GM12891 (cell line): Measurements from ENCODE around the gene PYGO2.
"Not testable (repeated sequence)": the region's sequence is repeated elsewhere in the genome, so short reads cannot be mapped to it uniquely, and the experiment has no call there.

Experiments
- DNase-seq: peaks from one replicate; pipeline ENCODE4 v3.0.0; 2011; ENCODE audit warnings: low spot score; ENCODE audit not compliant: insufficient read length
- FAIRE-seq: peaks from 2 replicates; lab custom pipeline; 2011; peaks lifted over from hg19 to GRCh38; lab: Jason Lieb, UNC
- PAX5 ChIP-seq: IDR thresholded peaks from 2 replicates; pipeline ENCODE4 v1.6.1; 2011; ENCODE audit warnings: low read length, moderate library complexity, mild to moderate bottlenecking; ENCODE audit not compliant: insufficient read depth, severe bottlenecking
- POLR2A ChIP-seq: IDR thresholded peaks from 2 replicates; pipeline ENCODE4 v1.6.1; 2011; ENCODE audit warnings: low read depth, low read length, control low read depth
- POLR2AphosphoS5 ChIP-seq: IDR thresholded peaks from 2 replicates; pipeline ENCODE4 v1.6.1; 2011; ENCODE audit warnings: low read depth, low read length, control low read depth
- POU2F2 ChIP-seq: IDR thresholded peaks from 2 replicates; pipeline ENCODE4 v1.6.1; 2011; ENCODE audit warnings: low read depth, mild to moderate bottlenecking, control low read depth, low read length, moderate library complexity
- SPI1 ChIP-seq: IDR thresholded peaks from 2 replicates; pipeline ENCODE4 v1.6.1; 2011; ENCODE audit warnings: low read depth, low read length, control low read depth
- TAF1 ChIP-seq: IDR thresholded peaks from 2 replicates; pipeline ENCODE4 v1.6.1; 2011; ENCODE audit warnings: low read depth, low read length, control low read depth

Gene PYGO2

DNA sequence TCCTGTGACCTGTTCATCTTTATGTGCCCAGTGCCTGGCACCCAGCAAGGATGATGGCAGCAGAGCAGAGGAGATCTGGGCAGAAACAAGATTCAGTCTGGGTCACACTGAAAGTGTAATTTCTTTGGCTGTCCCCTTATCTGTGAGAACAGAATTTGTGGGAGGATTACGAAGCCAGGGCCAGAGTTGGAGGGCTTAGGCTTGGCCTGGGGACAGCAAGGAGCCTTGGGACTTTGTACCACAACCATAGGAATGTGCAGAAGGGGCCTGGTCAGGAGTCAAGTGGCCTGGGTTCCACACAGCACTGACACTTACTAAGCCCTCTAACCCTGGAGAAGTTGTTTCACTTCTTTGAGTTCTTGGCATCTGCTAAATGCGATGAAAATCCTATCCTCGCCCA lies 37.9 kb downstream of the PYGO2 start:
- FAIRE-seq, result no peak
- no peak for DNase-seq
- TF ChIP-seq POLR2A (no peak), POLR2AphosphoS5 (no peak), POU2F2 (no peak), SPI1 (no peak), PAX5 (no peak), TAF1 (no peak)

DNA sequence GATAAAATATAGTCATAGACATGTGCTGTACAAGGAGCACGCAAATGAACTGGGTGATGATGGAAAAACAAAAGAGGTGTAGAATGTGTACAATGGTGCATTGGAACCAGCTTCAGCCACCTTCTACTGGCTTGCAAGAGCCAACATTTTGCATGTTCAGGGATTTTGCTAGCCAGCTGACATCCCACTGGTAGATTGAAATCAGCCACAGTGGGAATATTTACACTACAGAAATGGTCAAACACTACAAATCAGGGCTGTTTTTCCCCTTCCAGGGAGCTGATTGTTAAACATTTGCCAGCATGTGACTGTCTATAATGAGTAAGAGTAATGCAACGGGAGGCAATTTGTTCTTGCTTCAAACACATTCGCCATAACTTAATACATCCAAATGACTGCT lies 48.3 kb downstream of the PYGO2 start:
- TF ChIP-seq POLR2A, result no peak
- no peak for TF ChIP-seq POLR2AphosphoS5
- no peak for TF ChIP-seq SPI1
- no peak for TF ChIP-seq TAF1
- no peak for TF ChIP-seq PAX5
- TF ChIP-seq POU2F2, result no peak
- DNase-seq, result no peak
- FAIRE-seq, result no peak

DNA sequence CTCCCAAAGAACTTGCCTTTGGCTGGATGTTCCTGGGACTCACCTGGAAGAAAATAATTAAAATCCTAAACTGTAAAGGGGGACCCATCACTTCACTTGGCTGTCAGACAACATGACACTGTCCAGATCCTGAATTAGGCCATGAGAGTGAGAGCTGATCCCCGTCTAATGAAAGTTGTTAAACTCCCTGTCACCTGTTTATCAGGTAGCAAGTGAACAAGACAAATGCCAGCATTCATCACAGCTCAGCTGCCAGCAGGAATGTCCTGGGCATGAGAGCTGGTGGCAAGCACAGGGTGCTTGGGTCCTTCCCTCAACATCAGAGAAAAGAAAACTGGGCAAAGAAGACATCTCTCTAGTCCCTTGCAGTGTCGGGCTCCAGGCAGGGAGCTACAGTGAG lies 48.8 kb downstream of the PYGO2 start:
- FAIRE-seq (no peak), DNase-seq (no peak)
- TF ChIP-seq PAX5, result no peak
- TF ChIP-seq POU2F2, result no peak
- no peak for TF ChIP-seq TAF1
- no peak for TF ChIP-seq POLR2A
- TF ChIP-seq POLR2AphosphoS5, result no peak
- no peak for TF ChIP-seq SPI1

DNA sequence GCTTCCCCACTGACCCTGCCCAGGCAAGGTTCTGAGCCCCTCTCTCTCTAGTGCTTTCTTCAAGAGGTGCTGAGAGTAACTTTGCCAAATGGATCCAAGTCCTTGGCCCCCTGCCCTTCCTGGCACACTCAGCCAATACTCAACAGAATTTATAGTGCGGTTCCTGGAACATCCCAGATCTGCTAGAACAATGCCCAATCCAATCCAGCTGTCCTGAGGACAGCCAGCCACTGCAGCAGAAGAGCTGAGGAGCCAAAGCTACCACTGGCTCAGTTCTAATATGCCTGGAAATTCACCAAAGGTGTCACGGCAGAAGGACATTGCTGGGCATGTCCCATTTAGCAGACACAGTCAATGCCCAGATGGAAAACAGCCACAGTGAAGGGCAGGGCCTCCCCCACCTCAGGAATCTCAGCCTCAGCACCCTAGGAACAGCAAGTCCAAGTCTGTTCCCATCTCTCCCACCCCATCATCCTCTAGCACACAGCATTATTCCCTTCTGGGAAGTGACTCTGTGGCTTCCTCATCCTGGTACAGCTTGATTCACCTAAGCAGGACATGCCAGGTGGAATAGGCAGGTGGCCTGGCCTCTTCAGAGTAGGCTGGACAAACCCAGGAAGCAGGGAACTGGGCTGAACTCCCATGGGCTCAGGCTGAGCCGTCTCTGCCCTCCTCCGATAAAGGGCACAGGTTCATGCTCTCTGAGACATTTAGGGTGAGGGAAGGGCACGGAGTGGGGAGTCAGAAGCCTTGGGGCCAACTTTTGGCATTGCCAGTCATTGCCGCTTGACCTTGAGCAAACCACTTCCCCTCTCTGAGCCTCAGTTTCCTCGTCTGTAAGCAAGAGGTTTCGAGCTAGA lies 49.7 kb downstream of the PYGO2 start:
- no peak for FAIRE-seq
- TF ChIP-seq TAF1, result no peak
- no peak for TF ChIP-seq SPI1
- no peak for TF ChIP-seq POLR2A
- no peak for TF ChIP-seq PAX5

DNA sequence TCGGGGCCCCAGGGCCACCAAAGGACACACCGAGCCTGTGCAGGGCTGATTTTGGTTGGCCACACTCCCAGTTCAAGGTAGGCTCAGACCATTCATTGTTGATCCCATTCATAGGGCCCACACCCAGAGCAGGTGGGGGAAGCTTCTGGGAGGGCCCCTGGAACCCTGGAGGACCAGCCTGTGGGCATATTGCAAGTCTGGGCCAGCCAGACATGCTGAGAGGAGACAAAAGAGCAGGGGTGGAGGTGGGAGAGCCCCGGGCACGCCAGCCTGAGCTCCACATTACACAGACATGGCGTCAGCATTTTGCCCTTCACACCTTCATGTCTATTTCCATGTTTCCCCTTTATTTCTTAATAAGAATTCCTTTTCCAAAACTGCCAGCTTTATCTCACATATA lies 50.7 kb downstream of the PYGO2 start:
- DNase-seq (no peak), FAIRE-seq (no peak)
- TF ChIP-seq SPI1 (no peak), POLR2A (no peak), TAF1 (no peak), POU2F2 (no peak), PAX5 (no peak), POLR2AphosphoS5 (no peak)

More for the DNA sequence above, 49.7 kb downstream of the PYGO2 start:
- no peak for DNase-seq

DNA sequence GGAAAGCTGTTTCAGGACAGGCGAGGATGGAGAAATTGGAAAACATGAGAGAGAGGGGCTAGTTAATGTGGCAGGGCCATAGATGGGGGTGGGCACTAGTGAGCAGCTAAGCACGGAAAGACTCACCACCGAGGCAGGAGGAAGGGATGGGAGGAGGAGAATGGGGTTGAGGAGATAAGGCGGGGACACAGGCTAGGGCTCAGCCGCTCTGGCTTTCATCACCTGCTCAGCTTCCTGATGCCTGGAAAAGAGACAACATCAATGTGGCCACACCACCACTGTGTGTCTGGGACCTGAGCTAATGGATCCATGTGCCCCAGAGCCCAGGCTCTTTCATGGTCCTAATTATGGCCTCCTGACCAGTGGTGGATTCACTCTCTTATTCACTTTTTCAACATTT lies 52.6 kb downstream of the PYGO2 start:
- no peak for TF ChIP-seq PAX5
- no peak for TF ChIP-seq SPI1
- TF ChIP-seq POLR2AphosphoS5, result no peak
- TF ChIP-seq TAF1, result no peak
- no peak for TF ChIP-seq POLR2A
- no peak for TF ChIP-seq POU2F2
- no peak for DNase-seq
- FAIRE-seq, result no peak

DNA sequence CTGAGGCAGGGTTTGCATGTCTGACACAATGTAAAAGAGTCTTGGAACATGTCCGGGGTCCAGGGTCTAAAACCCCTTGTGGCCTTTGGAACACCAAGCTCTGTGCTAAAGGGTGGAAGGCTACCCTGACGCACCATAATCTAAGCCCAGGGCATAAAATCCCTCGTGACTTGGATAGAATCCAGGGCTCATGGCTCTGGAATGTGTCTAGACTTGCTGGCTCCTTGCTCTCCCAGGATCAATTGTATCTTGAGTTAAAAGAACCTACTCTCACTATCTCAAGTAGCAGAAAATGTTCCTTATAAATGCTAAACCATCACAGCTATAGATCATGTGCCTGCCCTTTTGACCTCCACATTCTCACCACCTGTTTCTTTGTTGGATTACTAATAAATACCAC lies 53.5 kb downstream of the PYGO2 start:
- not testable (repeated sequence) for FAIRE-seq, DNase-seq
